ENCODE measurements around the gene GCK.

GCK gene

DNA sequence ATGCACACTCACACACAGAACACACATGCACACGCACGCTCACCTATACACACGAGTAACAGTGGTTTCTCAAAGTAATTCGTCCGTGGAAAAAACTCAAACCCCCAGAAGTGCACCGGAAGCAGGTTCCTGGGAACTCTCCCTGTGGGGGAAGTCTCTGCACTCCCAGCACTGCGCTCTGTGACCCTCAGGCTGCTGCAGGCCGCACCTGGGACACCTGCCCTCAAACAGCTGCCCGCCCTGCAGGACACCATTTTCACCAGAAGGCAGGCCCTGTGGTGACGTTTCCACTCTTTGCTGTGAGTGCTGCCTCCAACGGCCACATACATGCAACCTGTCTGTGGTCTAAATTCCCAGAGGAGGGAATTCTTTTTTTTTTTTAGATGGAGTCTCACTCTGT is 32.8 kb upstream of the GCK start:
- DNase-seq, result no peak

DNA sequence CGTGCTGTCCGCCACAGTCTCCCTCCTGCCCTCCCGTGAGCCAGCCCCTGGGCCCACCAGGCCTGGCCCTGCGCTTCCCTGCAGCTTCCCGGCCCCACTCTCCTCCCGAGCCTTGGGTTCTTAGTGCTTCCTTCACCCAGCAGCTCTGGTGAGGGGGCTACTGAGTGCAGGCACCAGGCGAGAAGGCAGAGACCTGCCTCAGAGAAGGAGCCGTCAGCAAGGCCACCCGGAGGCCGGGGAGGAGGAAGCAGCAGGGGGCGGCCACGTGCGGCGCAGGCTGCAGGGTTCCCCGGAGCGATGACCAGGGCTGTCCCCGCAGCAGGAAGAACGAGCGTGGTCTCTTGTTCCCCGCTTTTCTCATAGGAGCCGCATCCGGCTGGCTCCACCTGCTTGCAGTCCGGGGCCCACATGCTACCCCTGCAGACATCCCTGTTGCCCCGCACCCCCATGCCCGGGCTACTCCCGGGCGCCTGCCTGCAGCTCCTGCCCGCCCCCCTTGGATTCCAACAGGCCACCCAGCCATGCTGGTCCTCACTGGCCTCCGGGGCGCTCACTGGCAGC is 32.1 kb upstream of the GCK start:
- DNase-seq, result peak; percentile 14

DNA sequence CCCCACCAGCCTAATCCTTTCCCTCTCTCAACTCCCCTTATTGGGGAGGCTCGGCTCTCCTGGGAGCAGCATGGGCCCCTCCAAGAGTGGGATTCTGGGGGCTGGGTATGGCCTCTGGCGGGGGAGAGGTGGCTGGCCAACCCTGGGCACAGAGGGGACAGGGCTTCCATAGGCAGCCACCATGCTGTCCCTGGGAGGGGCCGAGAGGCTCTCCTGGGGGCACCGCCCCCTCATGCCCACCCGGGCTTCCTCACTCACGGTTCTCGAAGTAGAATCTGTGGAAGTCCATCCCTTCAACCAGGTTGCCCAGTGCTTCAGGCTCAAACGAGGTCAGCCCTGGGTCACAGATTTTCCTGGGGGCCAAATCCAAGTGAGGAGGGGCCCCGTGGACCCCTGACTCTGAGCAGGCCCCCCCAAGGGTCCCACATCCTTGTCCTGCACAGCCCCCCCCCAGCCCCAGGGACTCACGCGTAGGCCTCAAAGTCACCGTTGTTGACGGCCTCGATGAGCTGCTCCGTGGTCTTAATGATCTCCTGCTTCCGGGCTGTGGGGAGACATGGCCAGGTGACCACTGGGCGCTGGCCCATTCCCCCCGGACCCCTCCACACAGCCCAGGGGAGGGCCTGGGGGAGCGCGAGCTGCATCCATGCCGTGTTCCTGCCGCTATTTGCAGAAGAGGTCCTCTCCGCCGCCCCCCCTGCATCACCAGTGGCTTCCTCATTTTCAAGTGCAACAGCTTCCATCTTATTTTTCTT is 31.3 kb upstream of the GCK start:
- no peak for DNase-seq

- peak; percentile 14 for DNase-seq
These were observed 30.8 kb upstream of the GCK start for GRCh38 chr7:44220046-44220357.

- DNase-seq, result peak; percentile 11
These were observed 30.3 kb upstream of the GCK start for GRCh38 chr7:44219371-44220045.

GRCh38 chr7:44218418-44219201 is 29.4 kb upstream of the GCK start:
- peak; percentile 11 for DNase-seq

DNA sequence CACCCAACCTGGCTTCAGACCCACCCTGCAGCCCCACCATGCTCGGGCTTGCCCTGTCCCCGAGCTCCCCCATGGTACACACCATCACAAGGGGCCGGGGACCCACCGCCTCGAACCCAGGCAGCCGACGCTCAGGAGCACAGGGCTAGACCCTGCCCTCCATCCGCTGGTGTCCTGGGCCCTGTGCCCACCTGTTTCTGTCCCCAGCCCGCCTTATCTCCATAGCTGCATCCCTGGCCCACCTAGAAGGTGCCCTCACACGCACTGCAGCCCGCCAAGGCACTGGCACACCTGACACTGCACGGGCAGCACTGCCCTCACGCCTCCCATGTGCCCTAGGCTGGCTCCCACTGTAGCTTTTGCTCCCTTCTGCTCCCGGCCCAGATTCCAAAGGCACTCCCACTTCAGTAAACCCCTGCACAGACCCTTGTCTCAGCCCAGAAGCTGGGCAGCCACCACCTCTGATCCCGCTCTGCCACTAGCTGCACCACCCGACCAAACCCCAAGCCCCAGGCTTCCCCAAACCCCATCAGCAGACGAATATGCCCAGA is 28.7 kb upstream of the GCK start:
- DNase-seq, result no peak

GRCh38 chr7:44217223-44217714 is 28.0 kb upstream of the GCK start:
- DNase-seq, result no peak

GRCh38 chr7:44216521-44217222 is 27.4 kb upstream of the GCK start:
- no peak for DNase-seq

DNA sequence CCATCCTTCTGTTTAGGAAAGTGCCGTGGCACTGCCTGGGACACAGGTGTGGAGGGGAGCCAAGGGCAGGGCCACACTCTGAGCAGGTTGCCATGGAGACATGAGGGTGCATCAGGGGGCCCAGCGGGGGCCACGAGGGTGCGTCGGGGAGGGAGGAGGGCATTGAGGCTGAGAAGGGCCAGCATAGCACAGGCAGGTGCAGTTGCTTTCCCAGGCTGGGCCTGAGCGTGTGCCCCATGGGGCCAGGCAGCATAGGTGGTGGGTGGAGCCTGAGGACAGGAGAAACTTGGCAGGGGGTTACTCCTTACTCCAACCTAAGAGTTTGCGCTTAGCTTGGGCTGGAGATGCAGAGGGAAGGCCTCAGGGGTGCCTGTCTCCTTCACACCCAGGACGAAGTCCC is 26.8 kb upstream of the GCK start:
- no peak for DNase-seq

- no peak for DNase-seq
These were observed 26.3 kb upstream of the GCK start for GRCh38 chr7:44215531-44215930.

GRCh38 chr7:44213877-44214388 is 24.7 kb upstream of the GCK start:
- no peak for DNase-seq

GRCh38 chr7:44213206-44213876 is 24.1 kb upstream of the GCK start:
- DNase-seq, result no peak

GRCh38 chr7:44212581-44213184 is 23.4 kb upstream of the GCK start:
- DNase-seq, result no peak

DNA sequence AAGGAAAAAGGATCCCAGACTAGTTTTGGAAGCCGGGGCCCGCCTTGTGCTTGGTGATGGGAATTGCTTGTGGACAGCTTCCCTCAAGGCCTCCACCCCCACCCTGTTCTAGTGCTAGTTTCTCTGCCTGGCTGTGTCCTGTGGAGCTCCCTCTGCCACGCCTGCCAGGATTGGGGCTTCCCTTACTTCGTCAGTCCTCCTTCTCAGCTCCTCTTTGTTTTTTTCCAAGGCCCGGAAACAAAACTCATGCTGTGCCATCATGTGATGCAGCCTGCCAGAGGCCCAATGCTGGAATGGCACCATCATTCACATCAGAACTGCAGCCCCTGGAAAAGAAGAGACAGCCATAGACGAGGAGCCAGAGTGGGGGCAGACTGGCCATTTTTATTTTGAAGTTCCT is 22.8 kb upstream of the GCK start:
- no peak for DNase-seq

- no peak for DNase-seq
These were observed 22.0 kb upstream of the GCK start for GRCh38 chr7:44211126-44211675.

DNA sequence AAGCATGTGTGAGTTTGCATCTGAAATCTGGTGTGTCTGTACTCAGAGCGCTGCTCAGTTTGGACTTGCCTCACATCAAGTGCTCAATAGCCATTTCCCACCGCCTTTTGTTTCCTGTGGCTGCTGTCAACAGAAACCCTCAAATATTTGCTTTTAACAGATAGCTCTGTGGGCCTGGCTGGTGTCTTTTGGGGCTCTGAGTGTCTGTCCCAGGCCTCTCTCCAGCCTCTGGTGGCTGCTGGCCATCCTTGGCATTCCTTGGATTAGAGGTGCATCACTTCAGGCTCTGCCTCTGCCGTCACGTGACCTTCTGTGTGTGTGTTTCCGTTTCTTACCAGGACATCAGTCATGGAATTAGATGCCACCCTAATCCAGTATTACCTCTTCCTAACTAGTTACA is 20.9 kb upstream of the GCK start:
- no peak for DNase-seq

- no peak for DNase-seq
These were observed 18.8 kb upstream of the GCK start for GRCh38 chr7:44208085-44208484.

- DNase-seq, result no peak
These were observed 16.8 kb upstream of the GCK start for GRCh38 chr7:44206008-44206407.

DNA sequence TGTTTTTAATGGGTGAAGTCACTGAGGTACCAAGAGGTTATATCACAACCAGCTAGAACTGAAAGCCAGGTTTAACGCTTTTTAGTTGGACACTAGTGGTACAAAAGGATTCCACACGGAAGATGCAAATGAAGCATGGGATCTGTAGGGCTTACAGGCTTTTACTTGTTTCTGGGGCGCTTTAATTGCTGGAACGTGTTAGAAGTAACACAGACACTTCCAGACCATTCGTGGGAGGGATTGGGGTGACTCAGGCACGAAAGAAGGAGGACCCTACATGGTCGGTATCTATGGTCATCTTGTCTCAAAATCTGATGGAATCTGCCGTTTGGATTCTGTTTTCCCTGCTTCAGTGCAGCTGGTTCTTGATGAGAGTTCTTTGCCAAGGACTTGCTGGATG is 12.6 kb upstream of the GCK start:
- no peak for DNase-seq

All from CD4-positive, alpha-beta T cell treated with Interleukin-15 for 1 hour (primary cell).